Fibroblast of lung (primary cell): ENCODE data around the gene KLK3. TPM values are rescaled to one million over a fixed set of nuclear protein-coding genes. Genes with fewer than 3 reads are reported as not detected.

Source experiments
- DNase-seq, 2 donors: peaks; one replicate each; pipeline versions ENCODE4 v3.0.0 to v3.0.0-alpha.2; 2010; ENCODE audit warnings: low read depth in 2 of 2
- H2AFZ ChIP-seq: 2 replicates; pipeline ENCODE4 v1.5.1; 2012; ENCODE audit warnings: low read length, control low read depth, inconsistent platforms
- H3K27ac ChIP-seq: 2 replicates; pipeline ENCODE4 v1.5.1; 2011; ENCODE audit warnings: low read length, control low read depth; ENCODE audit not compliant: insufficient read depth
- H3K27me3 ChIP-seq: 2 replicates; pipeline ENCODE4 v1.5.1; 2011; ENCODE audit warnings: mild to moderate bottlenecking, low read length; ENCODE audit not compliant: control insufficient read depth, insufficient read depth
- H3K36me3 ChIP-seq: 2 replicates; pipeline ENCODE4 v1.5.1; 2011; ENCODE audit warnings: low read length; ENCODE audit not compliant: control insufficient read depth, insufficient read depth
- H3K4me1 ChIP-seq: 2 replicates; pipeline ENCODE4 v1.5.1; 2011; ENCODE audit warnings: low read length; ENCODE audit not compliant: control insufficient read depth, insufficient read depth; ENCODE audit errors: extremely low read depth
- H3K4me2 ChIP-seq: 2 replicates; pipeline ENCODE4 v1.5.1; 2011; ENCODE audit warnings: low read length, control low read depth; ENCODE audit not compliant: insufficient read depth; ENCODE audit errors: extremely low read depth
- H3K4me3 ChIP-seq, 4 experiments: fragments of 200-600 bp in 1 of 4; sonication (generic) in 1 of 4; replicated peaks in 1 of 4; 2 replicates each; pipeline ENCODE4 v1.5.1; 2011 to 2016; ENCODE audit warnings: low read length in 4 of 4, low read depth in 3 of 4, mild to moderate bottlenecking in 3 of 4, control low read depth in 2 of 4, inconsistent platforms in 1 of 4, mixed read lengths in 1 of 4; ENCODE audit not compliant: insufficient read depth in 1 of 4; ENCODE audit errors: control extremely low read depth in 1 of 4
- H3K79me2 ChIP-seq: 2 replicates; pipeline ENCODE4 v1.5.1; 2012; ENCODE audit warnings: mild to moderate bottlenecking, low read length, inconsistent platforms; ENCODE audit not compliant: control insufficient read depth, insufficient read depth
- H3K9ac ChIP-seq: 2 replicates; pipeline ENCODE4 v1.5.1; 2011; ENCODE audit warnings: mild to moderate bottlenecking, low read length, control low read depth; ENCODE audit not compliant: insufficient read depth
- H3K9me3 ChIP-seq: 2 replicates; pipeline ENCODE4 v1.5.1; 2012; ENCODE audit warnings: low read depth, low read length; ENCODE audit not compliant: control insufficient read depth, insufficient read depth
- H4K20me1 ChIP-seq: 2 replicates; pipeline ENCODE4 v1.5.1; 2011; ENCODE audit warnings: low read length; ENCODE audit not compliant: control insufficient read depth, insufficient read depth; ENCODE audit errors: extremely low read depth
- CTCF ChIP-seq, 2 donors: IDR thresholded peaks in 1 of 2; conservative IDR thresholded peaks in 1 of 2; 1 replicate in 1 of 2; 2 replicates in 1 of 2; pipeline ENCODE4 v1.5.1; 2011 to 2012; ENCODE audit warnings: low read length in 2 of 2, control low read depth in 1 of 2, inconsistent platforms in 1 of 2, low read depth in 1 of 2, mild to moderate bottlenecking in 1 of 2
- EZH2 ChIP-seq: IDR thresholded peaks from 2 replicates; pipeline ENCODE4 v1.5.1; 2012; ENCODE audit warnings: low read length, control low read depth, mild to moderate bottlenecking; ENCODE audit errors: missing control alignments
- polyA plus RNA-seq, 2 donors: library from polyadenylated mRNA; depleted of rRNA in 1 of 2; stranded (reverse) in 1 of 2; unstranded in 1 of 2; fragments of >200 nt; gene quantifications; 2 replicates each; pipeline ENCODE4 v1.2.1, GENCODE V29; 2011 to 2012; ENCODE audit warnings: missing spikeins in 1 of 2
- total RNA-seq: library from RNA; depleted of rRNA; stranded (reverse); fragments of >200 nt; gene quantifications from 2 replicates; pipeline ENCODE4 v1.2.1, GENCODE V29; 2014

KLK3 gene
- total and polyA plus RNA-seq, 2 donors (not counting 1 experiment from before 2014, with no cell fraction given) = not detected

GRCh38 chr19:50820086-50820485 is 34.6 kb upstream of the KLK3 start:
- no peak overlapping the region for H3K9ac ChIP-seq
- H3K36me3 ChIP-seq = no peaks in the 10 kb centered on the region
- no peak overlapping the region for H3K27ac ChIP-seq
- no peak for TF ChIP-seq EZH2
- no peak for TF ChIP-seq CTCF (conservative IDR thresholded peaks at IDR 0.05 in 1 of 2, IDR thresholded peaks at IDR 0.05 in 1 of 2; ENCODE audit: low read depth in 1 of 2, low read length in 2 of 2)
- H3K4me3 ChIP-seq = no peak overlapping the region
- no peaks in the 10 kb centered on the region for H3K9me3 ChIP-seq
- no peak overlapping the region for H3K4me2 ChIP-seq
- H3K4me1 ChIP-seq = no peaks in the 10 kb centered on the region
- H2AFZ ChIP-seq = no peak overlapping the region
- no peaks in the 10 kb centered on the region for H3K79me2 ChIP-seq
- peaks cover 16% of the 10 kb centered on the region for H3K27me3 ChIP-seq
- no peak for DNase-seq
- H4K20me1 ChIP-seq = no peaks in the 10 kb centered on the region

- Histone ChIP-seq H4K20me1 (no peaks in the 10 kb centered on the region), H3K4me3 (no peak overlapping the region), H3K36me3 (no peaks in the 10 kb centered on the region), H3K27ac (no peak overlapping the region), H3K79me2 (no peaks in the 10 kb centered on the region), H3K27me3 (peaks cover 16% of the 10 kb centered on the region), H3K4me2 (no peak overlapping the region), H3K4me1 (no peaks in the 10 kb centered on the region), H3K9me3 (no peaks in the 10 kb centered on the region), H2AFZ (no peak overlapping the region), H3K9ac (no peak overlapping the region)
- DNase-seq = no peak
- no peak for TF ChIP-seq CTCF (conservative IDR thresholded peaks at IDR 0.05 in 1 of 2, IDR thresholded peaks at IDR 0.05 in 1 of 2; ENCODE audit: low read depth in 1 of 2, low read length in 2 of 2)
- TF ChIP-seq EZH2 = peak; percentile 21
Observed at GRCh38 chr19:50820549-50821247, 34.0 kb upstream of the KLK3 start.

- H3K4me3 ChIP-seq = no peak overlapping the region
- no peaks in the 10 kb centered on the region for H3K36me3 ChIP-seq
- H4K20me1 ChIP-seq = no peaks in the 10 kb centered on the region
- no peak overlapping the region for H3K27ac ChIP-seq
- H3K9ac ChIP-seq = no peak overlapping the region
- TF ChIP-seq EZH2 = no peak
- TF ChIP-seq CTCF (conservative IDR thresholded peaks at IDR 0.05 in 1 of 2, IDR thresholded peaks at IDR 0.05 in 1 of 2; ENCODE audit: low read depth in 1 of 2, low read length in 2 of 2) = no peak
- H3K9me3 ChIP-seq = no peaks in the 10 kb centered on the region
- no peak overlapping the region for H3K4me2 ChIP-seq
- H3K79me2 ChIP-seq = no peaks in the 10 kb centered on the region
- no peaks in the 10 kb centered on the region for H3K4me1 ChIP-seq
- H3K27me3 ChIP-seq = peaks cover 16% of the 10 kb centered on the region
- no peak overlapping the region for H2AFZ ChIP-seq
- no peak for DNase-seq
Observed at GRCh38 chr19:50821248-50821612, 33.5 kb upstream of the KLK3 start.
